GM21717 (cell line): ENCODE measurements around the gene CD7.

Source experiments
- ATAC-seq: cut with Tn5 transposase; IDR thresholded peaks from one replicate; pipeline ENCODE4 v1.9.1; 2021; ENCODE audit warnings: mild to moderate bottlenecking, moderate library complexity; ENCODE audit not compliant: unreplicated experiment

CD7 gene

DNA sequence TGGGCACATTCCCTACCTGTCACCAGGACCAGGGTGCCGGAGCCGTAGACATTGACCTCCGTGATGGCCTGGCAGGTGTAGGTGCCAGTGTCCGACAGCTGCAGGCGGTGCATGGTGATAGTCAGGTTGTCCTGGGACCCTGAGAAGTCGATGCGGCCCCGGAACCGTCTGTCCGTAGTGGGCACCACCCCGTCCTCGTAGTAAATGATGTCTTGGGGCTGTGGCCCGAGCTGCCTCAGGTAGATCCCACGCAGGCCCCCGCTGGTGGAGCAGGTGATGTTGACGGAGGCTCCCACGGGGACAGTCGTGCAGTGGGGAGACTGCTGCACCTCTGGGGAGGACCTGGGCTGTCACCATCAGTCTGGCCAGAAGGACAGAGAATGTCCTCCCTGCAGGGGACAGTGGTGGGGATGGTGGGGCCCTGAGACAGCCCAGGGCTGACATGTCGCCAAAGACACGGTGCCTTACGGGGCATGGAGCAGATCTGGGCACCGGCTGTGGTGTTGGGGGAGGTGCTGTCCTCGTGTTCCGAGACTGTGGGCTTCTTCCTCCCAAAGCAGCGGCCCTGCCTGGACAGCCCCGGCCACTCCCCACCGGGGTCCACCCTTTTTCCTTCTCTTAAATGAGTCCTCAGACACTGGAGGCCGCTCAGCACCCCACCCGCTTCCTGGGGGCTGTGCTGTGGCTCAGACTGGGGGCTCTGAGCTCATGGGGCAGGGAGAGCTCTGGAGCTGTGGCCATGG lies 586 bp downstream of the CD7 start:
- ATAC-seq: no peak

DNA sequence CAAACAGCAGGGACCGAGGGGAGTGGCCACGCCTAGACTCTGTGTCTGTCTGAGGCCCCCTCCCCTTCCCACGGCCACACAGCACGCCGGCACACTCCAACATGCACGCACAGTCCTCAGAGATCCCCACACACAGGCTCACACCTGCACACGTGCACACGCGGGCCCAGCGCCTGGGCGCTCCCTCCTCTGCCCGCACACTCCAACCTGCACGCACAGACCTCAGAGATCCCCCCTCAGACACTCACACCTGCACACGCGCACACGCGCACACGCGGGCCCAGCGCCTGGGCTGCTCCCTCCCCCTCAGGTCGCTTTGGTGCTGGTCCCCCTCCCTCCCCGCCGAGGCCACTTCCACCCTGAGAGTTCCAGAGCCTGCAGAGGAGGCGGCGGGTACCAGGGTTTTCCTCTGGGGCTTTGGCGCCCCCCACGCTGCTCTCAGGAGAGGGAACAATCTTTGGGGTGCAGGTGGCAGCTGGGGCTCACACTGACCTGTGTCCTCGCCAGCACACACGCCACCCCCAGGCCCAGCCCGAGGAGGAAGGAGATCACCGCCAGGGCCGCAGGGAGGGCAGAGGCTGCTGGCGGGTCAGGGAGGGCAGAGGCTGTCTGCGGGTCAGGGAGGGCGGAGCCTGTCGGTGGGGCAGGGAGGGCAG lies 1.6 kb downstream of the CD7 start:
- ATAC-seq: no peak

DNA sequence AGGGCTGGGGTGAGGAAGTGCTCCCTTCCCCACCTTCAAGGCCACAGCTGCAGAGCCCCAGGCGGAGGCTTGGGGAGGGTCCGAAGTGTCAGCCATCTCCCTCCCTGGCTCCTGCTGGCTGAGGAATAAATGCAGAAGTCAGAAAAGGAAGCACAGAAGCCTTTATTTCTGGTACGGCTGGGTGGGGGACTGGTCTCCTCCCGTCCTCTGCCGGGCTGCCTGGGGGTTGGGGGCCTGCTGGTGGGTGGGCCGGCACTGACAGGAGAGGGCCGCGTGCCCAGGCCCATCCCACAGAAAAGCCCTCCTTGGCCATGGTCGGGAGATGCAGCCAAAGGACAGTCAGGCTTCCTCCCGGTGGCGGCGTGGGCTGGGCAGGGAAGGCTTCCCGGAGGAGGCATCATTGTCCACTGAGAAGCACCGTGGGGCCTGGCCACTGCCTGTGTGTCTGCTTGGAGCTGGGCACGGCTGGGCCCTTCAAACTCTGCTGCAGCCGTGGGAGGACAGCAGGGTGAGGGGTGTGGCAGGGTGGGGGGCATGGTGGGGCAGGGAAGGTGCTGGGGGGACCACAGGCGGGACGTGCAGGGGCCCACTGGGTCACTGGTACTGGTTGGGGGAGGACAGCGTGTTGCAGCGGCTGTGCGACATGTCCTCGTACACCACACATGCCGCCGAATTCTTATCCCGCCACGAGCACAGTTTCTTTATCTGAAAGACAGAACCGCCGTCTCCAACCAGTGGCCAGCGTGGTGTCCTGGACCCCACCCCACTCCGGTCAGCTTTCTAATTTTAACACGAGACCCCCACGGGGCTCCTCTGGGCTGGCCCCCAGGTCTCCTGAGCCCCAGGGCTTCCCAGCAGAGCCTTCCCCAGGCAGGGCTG lies 2.4 kb downstream of the CD7 start:
- ATAC-seq: no peak

DNA sequence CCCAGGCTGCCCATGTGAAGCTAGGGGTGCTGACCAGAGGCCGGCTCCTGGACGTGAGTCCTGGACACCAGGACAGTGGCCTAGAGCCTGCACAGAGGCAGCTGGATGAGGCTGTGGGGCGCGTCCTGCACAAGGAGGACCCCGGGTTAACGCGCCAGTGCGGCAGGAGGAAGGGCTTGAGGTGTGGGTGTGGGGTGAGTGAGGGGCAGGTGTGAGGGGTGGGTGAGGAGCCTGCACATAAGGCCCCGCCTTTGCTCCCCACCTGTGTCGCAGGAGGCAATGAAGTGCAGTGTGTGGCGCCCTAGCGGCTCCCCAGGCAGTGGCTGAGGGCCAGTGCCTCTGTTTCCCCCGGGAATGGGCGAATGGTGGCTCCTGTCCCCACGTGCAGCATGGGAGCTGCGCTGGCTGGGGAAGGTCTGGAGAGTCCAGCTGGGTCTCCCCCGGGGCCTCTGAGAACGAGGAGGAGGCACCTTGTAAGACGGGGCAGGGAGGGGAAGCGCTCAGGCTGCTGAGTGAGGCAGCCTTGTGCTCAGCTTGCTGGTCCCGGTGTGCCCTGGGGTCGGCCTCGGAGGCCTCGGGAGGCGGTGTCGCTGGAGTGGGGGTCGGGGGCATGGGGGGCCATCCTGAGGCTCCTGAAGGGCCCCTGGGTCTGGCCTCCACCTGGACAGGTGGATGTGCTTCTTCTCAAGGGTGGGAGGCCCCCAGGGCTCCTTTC lies 3.2 kb downstream of the CD7 start:
- no peak for ATAC-seq

DNA sequence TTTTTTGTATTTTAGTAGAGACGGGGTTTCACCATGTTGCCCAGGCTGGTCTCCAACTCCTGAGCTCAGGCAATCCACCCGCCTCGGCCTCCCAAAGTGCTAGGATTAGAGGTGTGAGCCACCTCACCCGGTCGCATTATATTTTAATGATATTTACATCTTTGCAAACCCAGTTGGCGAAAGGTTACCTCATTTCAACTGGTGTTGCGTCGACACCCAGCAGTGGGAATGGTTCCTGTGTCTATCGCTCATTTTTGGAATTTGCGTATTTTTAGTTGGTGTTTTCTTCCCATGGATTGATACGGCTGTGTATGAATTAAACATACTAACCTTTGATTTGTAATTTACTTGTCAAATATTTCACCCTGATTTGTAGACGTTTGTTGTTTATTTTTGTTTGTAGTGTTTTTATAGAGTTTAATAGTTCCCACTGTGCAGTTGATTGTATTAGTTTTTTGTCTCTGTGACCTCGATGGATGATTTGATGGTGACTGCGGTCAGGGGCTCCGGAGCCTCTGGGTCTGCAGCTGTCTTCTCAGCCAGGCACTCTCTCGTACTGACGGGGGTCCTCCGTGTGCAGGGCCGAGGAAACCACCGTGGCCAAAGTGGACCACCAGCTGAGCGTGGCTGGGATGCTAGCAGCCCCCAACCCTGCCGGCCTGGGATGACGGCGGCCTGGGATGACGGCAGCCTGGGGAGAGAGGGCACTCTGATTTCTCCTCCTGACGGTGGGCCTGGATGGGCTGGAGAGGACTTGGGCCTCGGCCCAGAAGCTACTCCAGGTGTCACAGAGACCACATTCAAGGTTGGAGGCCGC lies 4.0 kb downstream of the CD7 start:
- ATAC-seq: no peak

DNA sequence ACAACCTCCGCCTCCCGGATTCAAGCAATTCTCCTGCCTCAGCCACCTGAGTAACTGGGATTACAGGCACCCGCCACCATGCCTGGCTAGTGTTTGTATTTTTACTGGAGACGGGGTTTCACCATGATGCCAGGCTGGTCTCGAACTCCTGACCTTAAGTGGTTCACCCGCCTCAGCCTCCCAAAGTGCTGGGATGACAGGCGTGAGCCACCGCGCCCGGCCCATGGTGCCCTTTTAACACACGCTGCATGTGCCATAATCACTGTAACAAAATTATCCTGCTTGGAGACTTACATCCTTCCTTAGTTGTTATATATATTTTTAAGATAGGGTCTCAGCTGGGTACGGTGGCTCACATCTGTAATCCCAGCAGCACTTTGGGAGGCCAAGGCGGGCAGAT lies 5.4 kb downstream of the CD7 start:
- ATAC-seq: no peak

DNA sequence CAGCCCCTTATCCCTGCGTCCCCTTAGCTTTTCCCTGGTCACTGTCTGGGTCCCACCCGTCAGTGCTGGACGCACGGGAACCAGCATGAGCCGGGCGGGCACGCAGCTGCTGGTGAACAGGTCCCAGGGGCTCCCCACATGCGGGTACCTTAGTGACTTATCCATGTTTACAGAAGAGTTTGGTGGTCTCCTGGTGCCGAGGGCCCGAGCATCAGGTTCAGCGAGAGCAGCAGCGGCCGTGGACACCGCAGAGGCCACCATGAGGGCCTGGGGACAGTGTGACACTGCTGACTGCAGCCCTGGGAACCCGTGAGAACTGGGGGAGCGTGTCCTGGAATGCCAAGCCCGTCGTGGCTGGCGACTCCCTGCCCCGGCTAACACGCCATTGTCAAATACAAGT lies 6.5 kb downstream of the CD7 start:
- ATAC-seq: no peak

DNA sequence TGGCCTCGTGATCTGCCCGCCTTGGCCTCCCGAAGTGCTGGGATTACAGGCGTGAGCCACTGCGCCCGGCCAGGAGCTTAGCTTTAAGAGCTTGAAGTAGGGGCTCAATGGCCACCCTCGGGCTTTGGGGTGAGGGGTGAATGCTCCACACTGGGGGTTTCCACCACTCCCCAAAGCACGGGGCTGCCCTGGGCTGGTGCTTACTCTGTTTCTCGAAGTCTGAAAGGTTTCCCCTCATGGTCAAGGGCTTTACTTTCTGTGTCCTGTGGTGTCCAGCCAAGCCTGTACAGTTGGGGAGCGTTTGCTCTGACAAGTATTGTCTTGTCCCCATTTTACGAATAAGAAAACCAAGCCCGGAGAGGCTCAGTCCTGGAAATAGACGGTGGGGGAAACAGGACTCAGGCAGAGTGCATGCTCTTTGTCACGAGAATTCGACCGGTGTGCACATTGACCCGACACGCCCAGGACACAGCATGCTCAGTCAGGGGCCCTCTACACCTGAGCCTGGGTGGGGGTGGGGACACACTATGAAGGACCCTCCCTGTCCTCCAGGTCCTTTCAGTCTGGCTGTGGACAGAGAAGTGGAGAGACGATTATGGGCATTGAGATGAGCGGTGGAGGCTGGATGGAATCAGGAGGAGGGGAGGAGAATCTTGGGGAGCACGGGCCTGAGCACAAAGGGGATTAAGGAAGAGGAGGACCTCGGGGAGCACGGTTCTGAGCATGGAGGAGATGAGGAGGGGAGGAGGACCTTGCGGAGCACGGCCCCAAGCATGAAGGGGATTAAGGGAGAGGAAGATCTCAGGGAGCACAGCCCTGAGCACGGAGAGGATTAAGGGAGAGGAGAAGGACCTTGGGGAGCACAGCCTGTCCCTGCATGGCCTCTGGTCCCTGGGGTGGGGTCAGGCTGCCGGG lies 7.5 kb downstream of the CD7 start:
- ATAC-seq: no peak

DNA sequence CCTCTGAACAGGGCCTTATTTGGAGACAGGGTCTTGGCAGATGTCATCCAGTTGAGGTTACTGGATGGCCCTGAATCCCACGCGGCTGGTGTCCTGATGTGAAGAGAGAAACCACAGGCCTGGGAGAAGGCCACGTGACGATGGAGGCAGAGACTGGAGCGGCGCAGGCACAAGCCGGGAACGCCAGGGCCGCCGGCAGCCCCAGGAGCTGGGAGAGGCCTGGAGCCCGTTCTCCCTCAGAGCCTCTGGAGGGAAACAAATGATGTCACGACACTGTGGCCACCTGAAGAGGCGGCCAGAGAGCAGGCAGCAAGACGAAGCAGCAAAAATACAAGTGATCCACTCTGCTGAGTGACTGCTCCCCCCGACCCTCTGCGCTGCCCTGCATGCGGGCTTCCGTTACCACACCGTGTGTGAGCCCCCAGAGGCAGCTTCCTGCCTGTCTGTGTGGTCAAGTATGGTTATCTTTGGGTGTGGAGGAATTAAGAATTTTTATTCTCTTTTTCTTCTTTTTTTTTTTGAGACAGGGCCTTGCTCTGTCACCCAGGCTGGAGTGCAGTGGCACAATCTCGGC lies 11.6 kb downstream of the CD7 start:
- no peak for ATAC-seq

DNA sequence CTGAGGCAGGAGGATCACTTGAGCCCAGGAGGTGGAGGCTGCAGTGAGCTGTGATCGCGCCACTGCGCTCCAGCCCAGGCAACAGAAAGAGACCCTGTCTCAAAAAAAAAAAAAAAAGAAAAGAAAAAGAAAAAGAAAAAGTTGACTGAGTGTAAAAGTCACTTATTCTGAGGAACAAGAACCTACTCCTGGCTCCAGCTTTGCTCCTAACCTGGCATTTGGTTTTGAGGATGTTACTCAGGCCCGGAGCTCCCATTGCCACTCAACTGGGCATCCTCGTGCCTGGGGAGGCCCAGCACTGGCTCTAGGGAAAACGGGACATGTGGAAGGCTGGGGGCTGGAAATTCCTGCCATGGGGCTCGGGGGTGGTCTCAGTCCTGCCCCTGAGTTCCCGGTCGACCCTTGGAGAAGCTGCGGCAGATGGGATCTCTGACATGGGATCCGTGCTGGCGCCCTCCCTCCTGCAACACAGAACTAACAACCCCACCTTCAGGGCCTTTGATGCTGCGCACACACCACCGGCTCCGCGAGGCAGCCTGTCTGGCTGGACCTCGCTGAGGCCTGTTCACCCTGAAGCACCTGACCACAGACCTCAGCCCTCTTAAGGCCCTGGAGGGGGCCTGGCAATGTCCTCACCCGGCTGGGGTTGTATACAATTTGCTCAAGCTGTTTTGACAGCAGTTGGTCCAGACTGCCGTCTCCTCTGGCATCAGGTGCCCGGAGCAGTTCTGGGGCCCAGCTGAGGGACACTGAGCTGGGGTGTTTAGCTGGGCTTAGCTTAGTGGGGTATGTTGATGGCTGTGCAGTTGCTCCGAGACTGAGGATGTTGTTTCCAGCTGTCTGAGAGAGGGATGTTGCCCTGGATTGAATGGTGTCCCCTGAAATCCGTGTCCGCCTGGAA lies 12.3 kb downstream of the CD7 start:
- ATAC-seq: no peak

DNA sequence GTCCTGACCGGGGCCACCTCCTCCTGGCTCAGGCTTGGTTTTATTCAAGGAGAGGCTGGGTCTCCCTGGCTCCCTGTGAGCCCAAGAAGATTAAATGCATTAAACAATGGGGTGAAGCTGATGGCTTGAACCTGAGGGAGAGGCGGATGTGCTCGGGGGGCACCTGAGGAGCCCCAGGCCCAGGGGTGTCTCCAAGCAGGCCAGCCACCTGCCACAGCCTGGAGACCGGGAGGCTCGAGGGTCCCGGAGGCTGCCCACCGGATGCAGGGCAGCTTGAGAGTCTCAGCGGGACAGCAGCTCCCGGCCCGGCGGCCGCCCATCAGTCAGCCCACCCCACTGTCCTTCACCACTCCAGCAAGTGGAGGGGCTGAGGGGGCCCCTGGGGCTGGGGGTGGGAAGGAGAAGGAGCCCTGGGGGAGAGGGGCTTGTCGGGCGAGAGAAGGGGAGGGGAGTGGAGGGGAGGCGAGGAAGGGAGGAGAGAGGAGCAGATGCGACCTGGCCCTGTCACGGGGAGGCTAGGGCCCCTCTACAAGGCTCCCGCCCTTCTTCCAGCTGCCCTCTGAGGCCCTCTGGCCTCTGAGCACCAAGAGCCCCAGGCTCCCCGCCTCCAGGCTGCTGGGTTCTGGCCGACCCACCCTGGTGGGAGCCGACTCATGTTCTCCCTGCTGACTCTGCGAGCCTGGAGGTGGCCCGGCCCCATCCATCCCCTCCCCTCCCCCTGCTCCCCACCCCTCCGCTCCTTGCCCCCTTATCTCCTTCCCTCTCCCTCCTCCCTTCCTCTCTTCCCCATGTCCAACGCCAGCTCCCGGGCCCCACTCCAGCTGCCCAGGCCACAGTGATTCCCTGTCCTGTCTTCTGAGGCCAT lies 13.2 kb downstream of the CD7 start:
- no peak for ATAC-seq

DNA sequence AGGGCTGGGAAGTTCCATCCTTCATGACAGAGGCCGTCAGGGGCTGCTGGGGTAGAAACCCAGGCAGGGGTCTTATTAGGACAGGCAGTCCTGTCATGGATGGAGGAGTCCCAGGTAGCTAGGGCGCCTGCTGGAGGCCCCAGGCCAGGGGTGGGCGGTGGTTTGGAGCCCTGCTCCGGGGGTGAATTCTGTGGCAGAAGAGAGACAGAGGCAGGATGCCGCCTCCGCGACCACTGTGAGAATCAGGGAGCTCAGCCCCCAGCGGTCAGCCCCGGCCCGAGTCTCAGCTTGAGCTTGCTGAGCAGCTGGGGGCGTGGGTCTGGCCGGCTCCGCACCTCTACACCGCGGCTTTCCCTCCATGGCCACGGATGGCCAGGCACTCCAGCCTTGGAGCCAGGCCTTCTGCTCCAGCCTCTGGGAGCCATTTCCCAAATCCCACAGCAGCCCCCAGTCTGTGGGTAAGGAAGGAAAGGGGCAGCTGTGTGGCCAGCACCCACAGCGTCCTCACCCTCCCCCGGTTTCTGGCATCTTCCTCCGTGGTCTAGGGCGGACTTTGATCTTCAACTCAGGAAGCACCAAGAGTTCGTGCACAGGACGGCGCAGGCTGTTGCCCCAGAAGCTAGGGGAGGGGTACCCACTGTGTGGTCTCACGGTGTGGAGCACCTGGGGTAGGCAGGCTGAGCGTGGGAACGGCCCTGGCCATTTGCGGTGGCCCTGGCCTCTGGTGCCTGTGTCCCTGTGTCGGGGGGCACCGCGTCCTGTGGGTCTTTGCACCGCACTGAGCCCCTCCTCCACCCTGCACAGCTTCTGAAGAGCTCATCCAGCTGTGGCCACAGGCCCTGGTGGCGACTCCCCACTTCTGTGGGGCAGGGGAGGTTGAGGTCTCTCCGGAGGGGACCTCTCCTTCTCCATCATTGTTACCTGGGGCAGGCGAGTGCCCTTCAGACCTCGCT lies 14.1 kb downstream of the CD7 start:
- ATAC-seq: no peak

DNA sequence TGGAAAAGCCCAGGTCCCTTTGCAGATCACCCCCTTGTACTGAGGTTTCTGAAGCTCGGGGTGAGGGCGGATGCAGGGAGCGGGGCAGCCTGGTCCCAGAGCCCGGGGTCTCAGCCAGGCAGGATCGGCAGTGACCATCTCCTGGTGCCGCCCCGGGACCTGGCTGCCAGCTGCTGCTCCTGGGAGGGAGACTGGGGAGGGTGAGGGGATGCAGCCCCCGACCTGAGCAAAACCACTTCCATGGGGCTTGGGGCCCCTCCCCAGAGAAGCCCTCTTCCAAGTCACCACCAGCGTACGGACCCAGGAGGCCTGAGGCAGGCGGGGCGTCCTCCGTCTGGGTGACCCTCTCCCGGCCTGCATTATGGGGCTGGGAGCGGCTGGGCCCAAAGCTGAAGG lies 14.8 kb downstream of the CD7 start:
- ATAC-seq: no peak

DNA sequence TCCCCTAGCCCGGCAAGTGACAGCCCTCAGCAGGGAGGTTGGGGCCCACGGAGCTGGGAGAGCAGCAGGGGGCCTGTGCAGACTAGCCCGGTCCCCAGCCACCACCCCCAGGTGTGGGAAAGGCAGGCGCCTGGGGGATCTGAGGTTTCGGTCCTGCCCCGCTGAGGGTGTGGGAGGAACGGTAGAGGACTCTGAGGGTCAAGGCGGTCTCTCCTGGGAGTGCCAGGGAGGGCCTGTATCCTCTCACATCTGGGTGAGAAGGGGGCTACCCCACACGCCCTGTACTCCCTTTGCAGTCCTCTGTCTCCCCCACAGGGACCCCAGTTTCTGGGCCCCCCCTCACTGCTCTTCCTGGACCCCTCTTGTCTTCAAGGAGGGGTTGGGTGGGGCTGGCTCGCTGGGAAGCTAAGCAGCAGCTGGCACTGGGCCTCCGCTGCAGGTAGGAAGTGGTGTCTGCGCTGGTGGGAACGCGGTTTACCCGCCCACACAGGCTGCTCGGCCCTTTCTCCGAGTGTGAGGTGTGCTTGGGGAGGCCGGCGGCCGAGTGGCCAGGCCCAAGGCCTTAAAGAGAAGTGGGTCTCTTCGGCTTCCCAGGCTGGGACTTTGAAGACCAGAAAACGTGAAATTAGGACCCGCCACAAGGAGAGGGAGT lies 15.4 kb downstream of the CD7 start:
- no peak for ATAC-seq

DNA sequence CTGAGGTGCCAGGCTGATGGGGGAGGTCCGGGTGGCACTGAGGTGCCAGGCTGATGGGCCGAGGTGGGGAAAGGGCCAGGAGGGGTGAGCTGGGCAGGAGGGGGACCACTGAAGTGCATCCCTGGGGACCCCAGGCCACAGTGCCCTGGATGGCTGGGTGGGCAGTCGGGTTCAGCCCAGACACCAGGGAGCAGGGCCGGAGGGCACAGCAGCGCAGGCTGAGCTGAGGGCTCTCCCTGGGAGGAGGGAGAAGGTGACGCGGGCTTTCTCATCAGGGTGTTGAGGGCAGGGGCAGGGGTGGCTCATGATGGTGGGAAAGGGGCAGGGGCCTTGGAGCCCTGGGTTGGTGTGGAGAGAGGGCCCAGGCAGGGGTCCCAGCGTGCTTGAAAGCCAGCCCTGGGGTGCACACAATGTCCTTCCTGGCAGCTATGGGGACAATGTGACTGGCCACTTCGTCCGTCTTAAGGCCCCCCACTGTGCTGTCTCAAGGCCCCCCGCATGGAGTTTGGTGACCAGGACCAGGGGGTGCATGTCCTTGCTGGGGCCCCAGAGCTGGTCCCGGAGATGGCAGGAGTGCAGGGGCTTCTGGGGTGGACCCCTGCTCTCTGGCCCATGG lies 16.0 kb downstream of the CD7 start:
- ATAC-seq: no peak
